H1 (cell line): Measurements from ENCODE around the gene KCNMB2. TPM values are rescaled to one million over a fixed set of nuclear protein-coding genes. Genes with fewer than 3 reads are reported as not detected.

ENCODE experiments used
- CTCF ChIA-PET: fragments of 300-600 bp; sonication (Branson Sonifier 250); formaldehyde crosslinking; loops from one replicate; lab custom pipeline; 2021; ENCODE audit not compliant: partially characterized antibody; lab: Charles Lee
- POLR2A ChIA-PET: fragments of 300-600 bp; sonication (Branson Sonifier 250); formaldehyde crosslinking; loops from one replicate; lab custom pipeline; 2021; ENCODE audit warnings: inconsistent platforms; ENCODE audit not compliant: partially characterized antibody; lab: Charles Lee
- DNase-seq, 2 experiments: peaks; one replicate each; pipeline versions ENCODE4 v3.0.0 to v3.0.0-alpha.2; 2010 to 2022; ENCODE audit warnings: low spot score in 2 of 2, low read depth in 1 of 2, mixed read lengths in 1 of 2
- FAIRE-seq: peaks from 2 replicates; lab custom pipeline; 2011; peaks lifted over from hg19 to GRCh38; lab: Jason Lieb, UNC
- H2AFZ ChIP-seq: 2 replicates; pipeline ENCODE4 v1.8.1; 2012; ENCODE audit warnings: low read length, inconsistent platforms
- H2AK5ac ChIP-seq: 2 replicates; pipeline ENCODE4 v1.6.1; 2013; ENCODE audit warnings: low read depth, low read length
- H2BK120ac ChIP-seq: replicated peaks from 2 replicates; pipeline ENCODE3; 2013; ENCODE audit warnings: low read depth, low read length, inconsistent platforms
- H2BK12ac ChIP-seq: 2 replicates; pipeline ENCODE4 v1.6.1; 2013; ENCODE audit warnings: low read depth, low read length
- H2BK15ac ChIP-seq: 2 replicates; pipeline ENCODE4 v1.6.1; 2013; ENCODE audit warnings: low read length
- H2BK20ac ChIP-seq: 2 replicates; pipeline ENCODE4 v1.6.1; 2013; ENCODE audit warnings: low read length
- H2BK5ac ChIP-seq: 2 replicates; pipeline ENCODE4 v1.6.1; 2013; ENCODE audit warnings: low read depth, low read length
- H3K14ac ChIP-seq: 2 replicates; pipeline ENCODE4 v1.6.1; 2013; ENCODE audit warnings: inconsistent platforms; ENCODE audit not compliant: insufficient read length
- H3K18ac ChIP-seq: 2 replicates; pipeline ENCODE4 v1.6.1; 2013; ENCODE audit warnings: low read length; ENCODE audit errors: extremely low read depth
- H3K23ac ChIP-seq: 2 replicates; pipeline ENCODE4 v1.6.1; 2013; ENCODE audit warnings: inconsistent platforms; ENCODE audit not compliant: insufficient read length
- H3K23me2 ChIP-seq: 2 replicates; pipeline ENCODE4 v1.6.1; 2013; ENCODE audit warnings: low read depth, low read length
- H3K27ac ChIP-seq: 2 replicates; pipeline ENCODE4 v1.6.1; 2011; ENCODE audit warnings: low read depth, low read length, inconsistent platforms
- H3K27me3 ChIP-seq, 4 experiments: replicated peaks in 1 of 4; 1 replicate in 1 of 4; 2 replicates in 3 of 4; pipeline versions ENCODE4 v1.6.1 to v1.8.1; 2011 to 2013; ENCODE audit warnings: low read length in 3 of 4, mild to moderate bottlenecking in 3 of 4, inconsistent platforms in 2 of 4, mixed read lengths in 2 of 4, moderate library complexity in 1 of 4; ENCODE audit not compliant: control insufficient read depth in 3 of 4, insufficient read depth in 3 of 4; ENCODE audit errors: extremely low read depth in 1 of 4
- H3K36me3 ChIP-seq, 4 experiments: 2 replicates each; pipeline versions ENCODE4 v1.6.1 to v1.8.1; 2011 to 2013; ENCODE audit warnings: mild to moderate bottlenecking in 4 of 4, low read length in 3 of 4, moderate library complexity in 2 of 4, control low read depth in 1 of 4, inconsistent platforms in 1 of 4; ENCODE audit not compliant: insufficient read depth in 4 of 4, control insufficient read depth in 2 of 4
- H3K4ac ChIP-seq: replicated peaks from 2 replicates; pipeline ENCODE3; 2013; ENCODE audit warnings: low read length, low read depth, mixed read lengths, inconsistent platforms; ENCODE audit not compliant: insufficient read length
- H3K4me1 ChIP-seq, 4 experiments: replicated peaks in 1 of 4; 1 replicate in 1 of 4; 2 replicates in 3 of 4; pipeline versions ENCODE4 v1.6.1 to v1.8.1; 2011 to 2013; ENCODE audit warnings: low read length in 3 of 4, inconsistent platforms in 2 of 4, mixed read lengths in 1 of 4; ENCODE audit not compliant: insufficient read depth in 4 of 4, control insufficient read depth in 3 of 4
- H3K4me2 ChIP-seq, 2 experiments: 2 replicates each; pipeline versions ENCODE4 v1.6.1 to v1.8.1; 2011 to 2013; ENCODE audit warnings: low read depth in 2 of 2, low read length in 2 of 2, control low read depth in 1 of 2, inconsistent platforms in 1 of 2, mild to moderate bottlenecking in 1 of 2; ENCODE audit not compliant: insufficient read depth in 1 of 2
- H3K4me3 ChIP-seq, 4 experiments: fragments of 200-600, 300-600 bp in 1 of 4; sonication (generic), shearing (Covaris generic), sonication (Bioruptor Twin) in 1 of 4; 2 replicates each; pipeline versions ENCODE4 v1.5.1 to v1.8.1; 2011 to 2016; ENCODE audit warnings: low read length in 4 of 4, low read depth in 3 of 4, control low read depth in 2 of 4, inconsistent platforms in 2 of 4, mild to moderate bottlenecking in 2 of 4, mixed read lengths in 1 of 4, moderate library complexity in 1 of 4; ENCODE audit not compliant: insufficient read depth in 2 of 4; ENCODE audit errors: extremely low read depth in 1 of 4
- H3K56ac ChIP-seq: replicated peaks from 2 replicates; pipeline ENCODE3; 2013; ENCODE audit warnings: low read depth, mild to moderate bottlenecking, mixed read lengths, low read length, inconsistent platforms; ENCODE audit not compliant: insufficient read length
- H3K79me1 ChIP-seq: 2 replicates; pipeline ENCODE4 v1.6.1; 2013; ENCODE audit warnings: low read depth, low read length, control low read depth
- H3K79me2 ChIP-seq, 2 experiments: 2 replicates each; pipeline versions ENCODE4 v1.6.1 to v1.8.1; 2012 to 2013; ENCODE audit warnings: low read length in 2 of 2, mild to moderate bottlenecking in 2 of 2, inconsistent platforms in 1 of 2; ENCODE audit not compliant: insufficient read depth in 2 of 2, control insufficient read depth in 1 of 2
- H3K9ac ChIP-seq, 4 experiments: replicated peaks in 1 of 4; 1 replicate in 1 of 4; 2 replicates in 3 of 4; pipeline versions ENCODE4 v1.6.1 to v1.8.1; 2011 to 2013; ENCODE audit warnings: low read depth in 3 of 4, low read length in 3 of 4, control low read depth in 2 of 4, mild to moderate bottlenecking in 2 of 4, moderate library complexity in 2 of 4, inconsistent platforms in 1 of 4; ENCODE audit errors: extremely low read depth in 1 of 4
- H3K9me3 ChIP-seq, 2 experiments: 2 replicates each; pipeline versions ENCODE4 v1.6.1 to v1.8.1; 2012 to 2013; ENCODE audit warnings: mild to moderate bottlenecking in 2 of 2, moderate library complexity in 2 of 2, control low read depth in 1 of 2, inconsistent platforms in 1 of 2, low read depth in 1 of 2, low read length in 1 of 2, mixed read lengths in 1 of 2; ENCODE audit not compliant: insufficient read depth in 2 of 2
- H4K20me1 ChIP-seq, 2 experiments: replicated peaks in 1 of 2; 2 replicates each; pipeline versions ENCODE3 to v1.8.1; 2011 to 2013; ENCODE audit warnings: inconsistent platforms in 2 of 2, low read length in 2 of 2, mild to moderate bottlenecking in 1 of 2; ENCODE audit not compliant: insufficient read depth in 2 of 2, control insufficient read depth in 1 of 2
- H4K5ac ChIP-seq: 2 replicates; pipeline ENCODE4 v1.6.1; 2013; ENCODE audit warnings: low read length, low read depth, mixed read lengths, inconsistent platforms; ENCODE audit not compliant: insufficient read length
- H4K8ac ChIP-seq: 2 replicates; pipeline ENCODE4 v1.8.0; 2013; ENCODE audit warnings: mild to moderate bottlenecking, moderate library complexity, low read length, inconsistent platforms; ENCODE audit not compliant: insufficient read depth; ENCODE audit errors: extremely low read depth
- H4K91ac ChIP-seq: replicated peaks from 2 replicates; pipeline ENCODE3; 2013; ENCODE audit warnings: low read length, mixed read lengths, inconsistent platforms; ENCODE audit not compliant: insufficient read length
- ATF2 ChIP-seq: IDR thresholded peaks from 2 replicates; pipeline ENCODE4 v1.6.1; 2012; ENCODE audit warnings: low read length, inconsistent platforms
- BCL11A ChIP-seq, 2 experiments: IDR thresholded peaks; one replicate each; pipeline ENCODE4 v1.6.1; 2011; ENCODE audit warnings: low read depth in 2 of 2, low read length in 2 of 2, mild to moderate bottlenecking in 2 of 2
- CHD2 ChIP-seq: IDR thresholded peaks from 2 replicates; pipeline ENCODE4 v1.6.1; 2012; ENCODE audit warnings: low read length, improper control_type of control experiment
- GABPA ChIP-seq: IDR thresholded peaks from 2 replicates; pipeline ENCODE4 v1.6.1; 2011; ENCODE audit warnings: mild to moderate bottlenecking, low read length, moderate library complexity, borderline replicate concordance; ENCODE audit not compliant: insufficient read depth
- HDAC2 ChIP-seq, 2 experiments: fragments of 300-600 bp in 1 of 2; sonication (generic) in 1 of 2; IDR thresholded peaks; 2 replicates each; pipeline ENCODE4 v1.6.1; 2011 to 2012; ENCODE audit warnings: low read depth in 2 of 2, low read length in 2 of 2, mild to moderate bottlenecking in 2 of 2, moderate library complexity in 2 of 2, borderline replicate concordance in 1 of 2, inconsistent platforms in 1 of 2
- HDAC6 ChIP-seq: IDR thresholded peaks from one replicate; pipeline ENCODE4 v1.7.1; 2012; ENCODE audit warnings: low read depth, mild to moderate bottlenecking, inconsistent platforms, low read length, moderate library complexity
- MAFK ChIP-seq: IDR thresholded peaks from 2 replicates; pipeline ENCODE4 v1.6.1; 2012; ENCODE audit warnings: low read depth, mild to moderate bottlenecking, improper control_type of control experiment, low read length
- POLR2AphosphoS5 ChIP-seq: IDR thresholded peaks from 2 replicates; pipeline ENCODE4 v1.6.1; 2011; ENCODE audit warnings: low read depth, low read length
- RBBP5 ChIP-seq: IDR thresholded peaks from 2 replicates; pipeline ENCODE4 v1.7.1; 2012; ENCODE audit warnings: low read depth, mild to moderate bottlenecking, inconsistent platforms, low read length, moderate library complexity, borderline replicate concordance
- RFX5 ChIP-seq: IDR thresholded peaks from 2 replicates; pipeline ENCODE4 v1.6.1; 2011; ENCODE audit warnings: low read depth, low read length, improper control_type of control experiment, borderline replicate concordance
- TAF1 ChIP-seq: IDR thresholded peaks from 2 replicates; pipeline ENCODE4 v1.6.1; 2011; ENCODE audit warnings: mild to moderate bottlenecking, low read depth, low read length
- TBP ChIP-seq: IDR thresholded peaks from 2 replicates; pipeline ENCODE4 v1.6.1; 2011; ENCODE audit warnings: low read depth, low read length, improper control_type of control experiment
- WGBS, 2 experiments: shearing (Covaris generic) in 1 of 2; methylation state at CpG; one replicate each; pipeline versions ENCODE4 v1.1.6 to v1.1.7; 2013 to 2015; ENCODE audit warnings: low lambda C conversion rate in 2 of 2, mixed read lengths in 2 of 2, inconsistent platforms in 1 of 2, low coverage in 1 of 2, missing lambda C conversion rate in 1 of 2; ENCODE audit not compliant: insufficient replicate concordance in 2 of 2, insufficient coverage in 1 of 2, insufficient read length in 1 of 2; ENCODE audit errors: extremely low coverage in 1 of 2, missing lambda C conversion rate in 1 of 2; 5-methylcytosine and 5-hydroxymethylcytosine counted together
- polyA plus RNA-seq, 7 experiments: library from polyadenylated mRNA; depleted of rRNA in 3 of 7; stranded (reverse) in 5 of 7; unstranded in 2 of 7; fragments of >200 nt in 5 of 7; fragments of 200-250 nt in 2 of 7; gene quantifications; 1 replicate in 5 of 7; 2 replicates in 1 of 7; 4 replicates in 1 of 7; pipeline versions ENCODE4 v1.2.1 to v1.2.3, GENCODE V29; 2011 to 2013; ENCODE audit warnings: missing spikeins in 2 of 7, mixed read lengths in 2 of 7
- total RNA-seq: library from RNA; stranded (reverse); fragmentation: NEBNext Ultra II Directional; extraction: Animal tissue kit (Norgen Biotek cat#: 25700); gene quantifications from 2 replicates; pipeline ENCODE4 v1.2.1, GENCODE V29; 2021

Gene KCNMB2
- total and polyA plus RNA-seq, 2 of the 8 experiments (the other 6 are each of a cell fraction or from before 2014, with no cell fraction given) = not detected

GRCh38 chr3:178802259-178802658 lies 266.0 kb downstream of the KCNMB2 start:
- no peak overlapping the region for H3K4ac ChIP-seq
- peaks cover 0 to 5% (median 1%) of the 10 kb centered on the region in 4 experiments; a peak in 1 of 7 replicates for H3K4me1 ChIP-seq
- FAIRE-seq = no peak
- H3K18ac ChIP-seq = no peak overlapping the region
- no peak overlapping the region for H2BK120ac ChIP-seq
- H3K4me3 ChIP-seq = no peak overlapping the region
- peaks cover 0 to 4% of the 10 kb centered on the region in 2 experiments for H4K20me1 ChIP-seq
- no peak overlapping the region for H3K4me2 ChIP-seq
- H3K79me1 ChIP-seq = no peaks in the 10 kb centered on the region
- H2BK15ac ChIP-seq = no peak overlapping the region
- no peak overlapping the region for H3K23ac ChIP-seq
- no peaks in the 10 kb centered on the region; the same call in 1 of the 2 replicates for H3K23me2 ChIP-seq
- no peak overlapping the region for H2BK12ac ChIP-seq
- ChIA-PET POLR2A (no interaction called here), CTCF (no interaction called here)
- no peak overlapping the region for H3K14ac ChIP-seq
- H2AK5ac ChIP-seq = no peak overlapping the region
- WGBS, 2 experiments = 96% methylated on average over 3 of the region's 3 CpGs; no CpG with 5 or more reads in 1 of the 2 experiments
- no peak for DNase-seq
- H3K27me3 ChIP-seq = no peaks in the 10 kb centered on the region
- no peak overlapping the region for H3K56ac ChIP-seq
- no peak overlapping the region for H2BK20ac ChIP-seq
- no peaks in the 10 kb centered on the region for H3K9me3 ChIP-seq
- no peak overlapping the region for H2BK5ac ChIP-seq
- no peak overlapping the region for H4K5ac ChIP-seq
- no peak overlapping the region for H3K9ac ChIP-seq
- H4K8ac ChIP-seq = no peak overlapping the region
- no peak overlapping the region for H2AFZ ChIP-seq
- H3K79me2 ChIP-seq = no peaks in the 10 kb centered on the region
- no peak overlapping the region for H4K91ac ChIP-seq
- no peaks in the 10 kb centered on the region for H3K36me3 ChIP-seq
- no peak overlapping the region for H3K27ac ChIP-seq
- TF ChIP-seq HDAC2 (IDR thresholded peaks at IDR 0.05; ENCODE audit: borderline replicate concordance in 1 of 2, low read depth in 2 of 2, low read length in 2 of 2) (no peak), MAFK (no peak), TAF1 (no peak), POLR2AphosphoS5 (no peak), RBBP5 (no peak), BCL11A (IDR thresholded peaks at IDR 0.05; ENCODE audit: low read depth in 2 of 2, low read length in 2 of 2) (no peak), ATF2 (no peak), HDAC6 (no peak), TBP (no peak), RFX5 (no peak), GABPA (no peak), CHD2 (no peak)
